CD4-positive, alpha-beta T cell (primary cell): ENCODE data around the gene HMHB1. TPM values are rescaled to one million over a fixed set of nuclear protein-coding genes. Genes with fewer than 3 reads are reported as not detected.

Experiments
- ATAC-seq: fragments of 200-7000 bp; cut with Tn5 transposase; one replicate; pipeline ENCODE4 v1.10.0; 2022; ENCODE audit warnings: mild to moderate bottlenecking; ENCODE audit not compliant: poor library complexity
- CTCF ChIA-PET: fragments of 350-600 bp; sonication (Branson Sonifier 250); formaldehyde crosslinking; loops from one replicate; lab custom pipeline; 2021; ENCODE audit warnings: antibody characterized with exemption, inconsistent platforms; lab: Charles Lee
- POLR2A ChIA-PET: fragments of 350-600 bp; sonication (Branson Sonifier 250); formaldehyde crosslinking; loops from one replicate; lab custom pipeline; 2021; ENCODE audit warnings: antibody characterized with exemption, inconsistent platforms; lab: Charles Lee
- DNase-seq, 14 experiments: peaks; one replicate each; pipeline ENCODE4 v3.0.0-alpha.2; 2013 to 2020; ENCODE audit warnings: mixed read lengths in 2 of 14
- H3K27ac ChIP-seq, 2 donors: one replicate each; pipeline versions ENCODE4 v1.5.1 to v1.7.0; 2013; ENCODE audit warnings: low read length in 2 of 2, low read depth in 1 of 2, mild to moderate bottlenecking in 1 of 2
- H3K27me3 ChIP-seq, 2 experiments: 1 replicate in 1 of 2; 2 replicates in 1 of 2; pipeline versions ENCODE4 v1.6.1 to v1.7.0; 2013; ENCODE audit warnings: low read length in 2 of 2, control low read depth in 1 of 2, mild to moderate bottlenecking in 1 of 2, moderate library complexity in 1 of 2; ENCODE audit not compliant: insufficient read depth in 2 of 2, control insufficient read depth in 1 of 2
- H3K36me3 ChIP-seq: one replicate; pipeline ENCODE4 v1.6.1; 2013; ENCODE audit warnings: low read length, control low read depth; ENCODE audit not compliant: insufficient read depth
- H3K4me1 ChIP-seq: one replicate; pipeline ENCODE4 v1.6.1; 2013; ENCODE audit warnings: low read length, control low read depth; ENCODE audit not compliant: insufficient read depth
- H3K4me3 ChIP-seq: one replicate; pipeline ENCODE4 v1.5.1; 2013; ENCODE audit warnings: mild to moderate bottlenecking, low read length, moderate library complexity
- H3K9me3 ChIP-seq, 2 experiments: 1 replicate in 1 of 2; 2 replicates in 1 of 2; pipeline versions ENCODE4 v1.6.1 to v1.7.0; 2013; ENCODE audit warnings: low read length in 2 of 2, mild to moderate bottlenecking in 2 of 2, control low read depth in 1 of 2, moderate library complexity in 1 of 2; ENCODE audit not compliant: control insufficient read depth in 1 of 2, insufficient read depth in 1 of 2
- H3K27ac Mint-ChIP-seq: one replicate; pipeline ENCODE4 v1.8.0; 2020; ENCODE audit warnings: mixed read lengths
- H3K27me3 Mint-ChIP-seq: one replicate; pipeline ENCODE4 v1.8.0; 2021; ENCODE audit warnings: mixed read lengths
- H3K36me3 Mint-ChIP-seq: one replicate; pipeline ENCODE4 v1.8.0; 2021; ENCODE audit warnings: low read depth, mixed read lengths
- H3K4me1 Mint-ChIP-seq: one replicate; pipeline ENCODE4 v1.8.0; 2021; ENCODE audit warnings: low read depth, mixed read lengths
- H3K4me3 Mint-ChIP-seq: one replicate; pipeline ENCODE4 v1.8.0; 2020; ENCODE audit warnings: mild to moderate bottlenecking, mixed read lengths
- H3K9me3 Mint-ChIP-seq: one replicate; pipeline ENCODE4 v1.8.0; 2020; ENCODE audit warnings: mixed read lengths
- CTCF ChIP-seq: fragments of 200-600 bp; IDR thresholded peaks from one replicate; pipeline ENCODE4 v1.8.0; 2022; ENCODE audit warnings: antibody characterized with exemption, mild to moderate bottlenecking
- intact Hi-C, 2 experiments: fragments of 100-400 bp; cut with DNase I in 1 of 2; cut with micrococcal nuclease in 1 of 2; formaldehyde crosslinking; loops; one replicate each; pipeline versions ENCODE4 v1.15.1 to v1.9.0; 2023 to 2025; cut with DNase I, micrococcal nuclease
- polyA plus RNA-seq, 2 donors: library from polyadenylated mRNA; unstranded; fragments of 120-200 nt; gene quantifications; one replicate each; pipeline ENCODE4 v1.2.1, GENCODE V29; 2013
- total RNA-seq, 174 experiments: library from RNA in 2 of 174; stranded (reverse) in 2 of 174; gene quantifications; one replicate each; pipeline ENCODE4 v1.2.3 and lab custom pipeline; 2021 to 2026

The HMHB1 gene
- total RNA-seq = not detected
- polyA plus RNA-seq (2013, experiment 1 of 2) = not detected
- not detected for polyA plus RNA-seq (2013, experiment 2 of 2)
- 0 to 0.17 (median 0) reads per million in 172 experiments for total RNA-seq (lab: John Stamatoyannopoulos, UW)

DNA sequence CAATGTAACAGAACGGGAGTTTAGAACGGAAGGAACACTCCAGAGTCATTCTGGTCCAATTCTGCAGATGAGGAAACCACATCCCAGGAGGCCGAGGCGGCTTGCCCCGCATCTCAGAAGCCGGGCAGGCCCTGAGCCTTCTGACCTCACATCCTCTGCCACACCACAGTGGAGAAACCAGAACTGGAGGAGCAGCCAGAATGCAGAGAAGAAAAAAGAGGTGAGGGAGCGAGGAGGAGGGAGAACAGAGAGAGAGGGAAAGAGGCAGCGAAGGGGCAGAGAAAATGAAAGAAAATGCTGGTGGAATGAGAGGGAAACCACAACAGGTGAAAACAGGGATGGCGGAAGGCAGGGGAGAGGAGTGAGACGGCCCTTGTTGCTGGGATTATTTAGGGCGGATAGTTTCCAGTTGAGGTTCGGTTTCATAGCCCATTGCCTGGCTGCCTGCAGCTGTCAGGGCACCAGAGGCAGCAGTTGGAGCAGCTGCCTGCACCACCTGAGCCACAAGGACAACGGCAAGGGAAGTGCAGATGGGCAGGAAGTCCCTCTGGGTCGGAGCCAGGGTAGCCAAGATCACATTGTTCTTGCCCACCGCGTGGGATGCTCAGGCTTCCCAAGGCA, at the start of gene HMHB1:
HMHB1 (plus strand) TSS at position 77 of the 621 bp plus-strand sequence.
- ATAC-seq = no peak

DNA sequence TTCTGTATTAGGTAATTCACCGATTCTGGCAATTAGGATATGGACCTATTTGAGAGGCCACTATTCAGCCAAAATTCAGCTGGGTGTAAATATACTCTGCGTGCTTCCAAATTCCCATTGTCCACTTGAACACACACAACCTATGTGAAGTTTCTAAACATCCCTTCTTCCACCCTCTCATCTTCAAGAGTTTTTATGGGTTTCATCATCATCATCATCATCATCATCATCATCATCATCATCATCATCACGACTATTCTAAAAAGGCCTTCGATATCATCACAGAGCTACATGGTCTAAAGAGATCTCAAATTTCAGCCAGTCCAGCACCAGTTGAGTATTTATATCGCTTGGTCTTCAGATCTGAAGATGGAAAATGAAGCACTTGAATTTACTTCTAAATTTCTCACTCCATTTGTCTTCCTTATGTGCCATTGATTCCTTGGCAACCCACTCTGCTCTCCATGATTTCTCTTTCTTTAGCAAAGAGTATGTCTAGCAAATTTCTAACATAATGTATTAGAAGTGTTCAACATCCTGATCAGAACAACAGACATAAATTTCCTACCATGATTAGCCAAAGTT, 49.2 kb upstream of the HMHB1 start:
- Histone ChIP-seq H3K36me3 (no peaks in the 10 kb centered on the region), H3K9me3 (no peaks in the 10 kb centered on the region), H3K4me1 (no peaks in the 10 kb centered on the region), H3K27ac (no peak overlapping the region), H3K4me3 (no peak overlapping the region), H3K27me3 (no peaks in the 10 kb centered on the region)
- H3K4me3 Mint-ChIP-seq = no peak overlapping the region
- H3K9me3 Mint-ChIP-seq = no peaks in the 10 kb centered on the region
- CTCF ChIA-PET = no interaction called here
- no peaks in the 10 kb centered on the region for H3K4me1 Mint-ChIP-seq
- POLR2A ChIA-PET = no interaction called here
- no peaks in the 10 kb centered on the region for H3K36me3 Mint-ChIP-seq
- intact Hi-C loops = no loop called here
- DNase-seq (no peak), ATAC-seq (no peak)
- H3K27me3 Mint-ChIP-seq = no peaks in the 10 kb centered on the region
- no peak overlapping the region for H3K27ac Mint-ChIP-seq
- TF ChIP-seq CTCF = no peak

More for the DNA sequence above, at the start of gene HMHB1:
- no peak within 1 kb of the TSS for H3K27ac ChIP-seq
- peak in 1 of 14 experiments; percentile 14 for DNase-seq
- TF ChIP-seq CTCF = no peak
- ChIA-PET POLR2A (no interaction called here), CTCF (no interaction called here)
- H3K4me1 ChIP-seq = peaks cover 10% of the 10 kb centered on the region
- no peaks in the 10 kb centered on the region for H3K36me3 Mint-ChIP-seq
- no peak within 1 kb of the TSS for H3K4me3 ChIP-seq
- no peaks in the 10 kb centered on the region for H3K9me3 ChIP-seq
- H3K9me3 Mint-ChIP-seq = no peaks in the 10 kb centered on the region
- H3K27ac Mint-ChIP-seq = no peak within 1 kb of the TSS
- no peaks in the 10 kb centered on the region for H3K27me3 ChIP-seq
- H3K27me3 Mint-ChIP-seq = no peaks in the 10 kb centered on the region
- intact Hi-C loops = no loop called here
- no peaks in the 10 kb centered on the region for H3K36me3 ChIP-seq
- peak within 1 kb of the TSS; percentile 18 for H3K4me3 Mint-ChIP-seq
- H3K4me1 Mint-ChIP-seq = peaks cover 17% of the 10 kb centered on the region

DNA sequence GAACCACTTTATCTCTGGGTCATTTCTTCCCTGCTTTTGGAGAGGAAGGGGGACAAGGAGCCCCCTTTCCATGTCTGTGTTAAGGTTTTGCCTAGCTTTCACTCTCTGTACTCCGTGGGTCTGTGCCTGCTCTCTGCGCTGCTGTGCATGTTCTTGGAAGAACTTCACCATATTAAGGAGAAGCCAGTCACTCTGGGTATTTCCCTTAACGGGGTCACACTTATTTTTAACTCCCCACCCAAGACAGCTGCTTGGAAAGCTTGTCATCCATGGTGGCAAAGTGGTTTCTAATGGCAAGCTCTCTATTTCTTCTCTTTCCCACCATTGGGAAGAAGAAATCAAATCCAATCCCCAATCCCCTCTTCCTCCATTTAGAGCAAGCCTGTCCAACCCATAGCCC, 44.8 kb upstream of the HMHB1 start:
- CTCF ChIA-PET = no interaction called here
- no peak overlapping the region for H3K4me3 Mint-ChIP-seq

More for the DNA sequence above, 44.8 kb upstream of the HMHB1 start:
- TF ChIP-seq CTCF = no peak
- Histone ChIP-seq H3K36me3 (no peaks in the 10 kb centered on the region), H3K4me1 (no peaks in the 10 kb centered on the region), H3K27me3 (no peaks in the 10 kb centered on the region), H3K4me3 (no peak overlapping the region), H3K27ac (no peak overlapping the region), H3K9me3 (no peaks in the 10 kb centered on the region)
- DNase-seq (no peak), ATAC-seq (no peak)
- no peaks in the 10 kb centered on the region for H3K4me1 Mint-ChIP-seq
- POLR2A ChIA-PET = no interaction called here
- no peak overlapping the region for H3K27ac Mint-ChIP-seq
- H3K27me3 Mint-ChIP-seq = peaks cover 8% of the 10 kb centered on the region
- intact Hi-C loops = no loop called here
- no peaks in the 10 kb centered on the region for H3K9me3 Mint-ChIP-seq
- no peaks in the 10 kb centered on the region for H3K36me3 Mint-ChIP-seq
